Aorta (tissue), 5 donors: Measurements from ENCODE around the gene RAI2. TPM values are rescaled to one million over a fixed set of nuclear protein-coding genes. Genes with fewer than 3 reads are reported as not detected.
A peak's percentile ranks its signal among the peaks of the same experiment; 100 is the strongest.

Experiments used
- ATAC-seq: fragments of 200-7000 bp; cut with Tn5 transposase; one replicate; pipeline ENCODE4 v1.9.1; 2022; ENCODE audit warnings: moderate library complexity; ENCODE audit not compliant: low FRiP score
- DNase-seq, 2 donors: peaks; one replicate each; pipeline ENCODE4 v3.0.0-alpha.2; 2020
- H3K27ac ChIP-seq, 2 donors: one replicate each; pipeline ENCODE4 v1.5.1; 2013; ENCODE audit warnings: low read length in 2 of 2, mild to moderate bottlenecking in 2 of 2, moderate library complexity in 2 of 2, control low read depth in 1 of 2, inconsistent platforms in 1 of 2, low read depth in 1 of 2
- H3K27me3 ChIP-seq, 2 donors: one replicate each; pipeline ENCODE4 v1.6.1; 2013; ENCODE audit warnings: control low read depth in 1 of 2, low read length in 1 of 2, mild to moderate bottlenecking in 1 of 2, moderate library complexity in 1 of 2; ENCODE audit not compliant: insufficient read depth in 2 of 2, control insufficient read depth in 1 of 2
- H3K36me3 ChIP-seq, 2 donors: one replicate each; pipeline ENCODE4 v1.6.1; 2013; ENCODE audit warnings: control low read depth in 1 of 2, low read length in 1 of 2, mild to moderate bottlenecking in 1 of 2; ENCODE audit not compliant: insufficient read depth in 2 of 2, control insufficient read depth in 1 of 2
- H3K4me1 ChIP-seq, 2 donors: one replicate each; pipeline ENCODE4 v1.6.1; 2013; ENCODE audit warnings: low read length in 2 of 2, control low read depth in 1 of 2, mild to moderate bottlenecking in 1 of 2, moderate library complexity in 1 of 2; ENCODE audit not compliant: insufficient read depth in 2 of 2, control insufficient read depth in 1 of 2
- H3K4me3 ChIP-seq, 2 donors: one replicate each; pipeline ENCODE4 v1.5.1; 2013; ENCODE audit warnings: low read length in 2 of 2, control low read depth in 1 of 2, mild to moderate bottlenecking in 1 of 2
- H3K9me3 ChIP-seq: one replicate; pipeline ENCODE4 v1.6.1; 2013; ENCODE audit warnings: mild to moderate bottlenecking, low read length; ENCODE audit not compliant: control insufficient read depth
- WGBS, 2 donors: extraction: QIAGEN DNeasy Blood & Tissue Kit; methylation state at CpG; one replicate each; pipeline ENCODE4 v1.1.7; 2013; 5-methylcytosine and 5-hydroxymethylcytosine counted together
- intact Hi-C, 2 donors: fragments of 100-400 bp; cut with DNase I; formaldehyde crosslinking; loops; one replicate each; pipeline versions ENCODE4 v1.14.2 to v1.15.0; 2022
- polyA plus RNA-seq, 2 donors: library from polyadenylated mRNA; stranded (reverse); fragments of 200-250 nt; gene quantifications; one replicate each; pipeline ENCODE4 v1.2.3, GENCODE V29; 2013
- total RNA-seq, 2 donors: library from RNA; stranded (reverse); fragmentation: NEBNext Ultra II Directional; extraction: Animal tissue kit (Norgen Biotek cat#: 25700); gene quantifications; one replicate each; pipeline ENCODE4 v1.2.1, GENCODE V29; 2021
- donor health status: healthy with polysubstance abuse.
- donor health status: Bipolar disorder and iron deficiency.
- donor health status: DM: no; HTN: no; CAD: no.
- donor health status: DM: no; HTN: no; CAD: no.
- donor health status: DM: yes; HTN: yes; CAD: no.

RAI2 gene
- total and polyA plus RNA-seq, 4 donors: 24.9 to 32.2 (median 29.5) TPM

DNA sequence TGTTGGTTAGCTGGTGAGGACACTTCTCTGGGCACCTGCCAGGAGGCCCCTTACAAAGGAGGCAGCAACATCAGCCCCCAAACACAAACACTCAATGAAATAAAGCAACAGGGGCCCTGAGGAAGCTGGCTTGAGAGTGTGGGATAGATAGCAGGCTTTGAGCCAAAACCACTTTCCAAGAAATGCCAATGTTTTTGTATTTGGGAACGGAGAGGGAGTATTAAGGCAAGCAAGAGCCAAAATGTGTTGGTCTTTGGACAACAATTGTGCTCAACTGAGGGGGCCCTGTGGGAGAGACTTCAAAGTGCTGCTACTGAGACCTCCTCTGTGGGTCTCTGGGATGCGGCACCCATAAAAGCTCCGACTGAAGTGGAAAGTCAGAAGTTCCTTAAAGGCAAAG lies 41.0 kb downstream of the RAI2 start:
- Histone ChIP-seq H3K36me3 (no peaks in the 10 kb centered on the region), H3K9me3 (no peaks in the 10 kb centered on the region), H3K4me1 (peaks cover 0 to 6% of the 10 kb centered on the region in 2 donors), H3K4me3 (no peak overlapping the region), H3K27me3 (no peaks in the 10 kb centered on the region), H3K27ac (no peak overlapping the region)
- intact Hi-C loops: no loop called here
- ATAC-seq (no peak), DNase-seq (no peak)
- WGBS, 2 donors: 10 to 29% methylated on average over 3 of the region's 3 CpGs

DNA sequence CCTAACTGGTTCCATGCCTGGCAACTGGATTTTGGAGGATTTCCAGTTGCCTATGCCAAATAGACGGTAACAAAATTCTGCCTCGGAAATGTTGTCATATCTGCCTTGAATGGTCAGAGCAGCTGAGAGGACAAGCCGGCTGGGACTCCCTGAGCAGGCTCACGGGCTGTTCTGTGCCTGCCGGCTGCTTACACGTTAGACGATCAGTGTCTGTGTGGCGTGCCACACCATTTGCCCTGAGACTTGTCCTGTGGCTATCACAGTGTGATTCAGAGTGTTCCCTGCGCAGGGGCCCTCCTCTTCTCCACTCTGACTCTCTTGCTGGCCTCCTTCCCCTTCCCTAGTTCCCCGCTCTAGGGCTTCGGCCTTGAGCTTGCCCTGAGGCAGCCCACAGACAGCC lies 42.4 kb downstream of the RAI2 start:
- H3K27me3 ChIP-seq: no peaks in the 10 kb centered on the region
- peak overlapping the region in 1 of 2 donors; percentile 37 for H3K27ac ChIP-seq
- 42 to 53% methylated on average over 11 of the region's 11 CpGs for WGBS, 2 donors
- H3K4me3 ChIP-seq: no peak overlapping the region
- peaks cover 0 to 10% of the 10 kb centered on the region in 2 donors for H3K4me1 ChIP-seq
- H3K36me3 ChIP-seq: no peaks in the 10 kb centered on the region
- intact Hi-C loops: loop anchor here in 1 of 2 donors (5.0 kb wide), 1 partner anchor 44 kb away; the partner anchor contains the start of gene RAI2
- no peak for DNase-seq
- H3K9me3 ChIP-seq: no peaks in the 10 kb centered on the region
- no peak for ATAC-seq

DNA sequence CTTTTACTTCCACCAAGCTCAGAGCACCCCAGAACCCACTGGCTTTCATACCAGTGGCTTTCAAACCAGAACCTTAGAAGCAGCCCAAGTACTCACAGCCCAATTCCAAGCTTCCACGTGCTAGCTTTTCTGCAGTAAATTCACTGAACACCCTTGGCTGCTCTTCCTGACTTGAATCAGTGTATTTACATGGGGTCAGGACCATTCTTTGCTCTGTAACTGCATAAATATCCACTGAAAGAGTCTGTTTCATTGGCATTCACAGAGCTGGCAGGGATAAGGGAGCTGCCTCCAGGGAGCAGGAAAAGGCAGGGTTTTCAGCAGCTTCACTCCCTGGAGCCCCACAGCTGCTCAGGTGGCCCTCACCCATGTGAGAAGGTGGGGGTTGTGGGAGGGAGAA lies 43.8 kb downstream of the RAI2 start:
- H3K36me3 ChIP-seq: no peaks in the 10 kb centered on the region
- no peak for DNase-seq
- H3K4me3 ChIP-seq: no peak overlapping the region
- intact Hi-C loops: loop anchor here in 1 of 2 donors (5.0 kb wide), 1 partner anchor 45 kb away; the partner anchor contains the start of gene RAI2
- peak overlapping the region in 1 of 2 donors; percentile 21 for H3K27ac ChIP-seq
- peak; percentile 65 for ATAC-seq
- H3K9me3 ChIP-seq: no peaks in the 10 kb centered on the region
- H3K27me3 ChIP-seq: no peaks in the 10 kb centered on the region
- H3K4me1 ChIP-seq: peaks cover 0 to 10% of the 10 kb centered on the region in 2 donors
- 2 to 22% methylated on average over 1 of the region's 1 CpG for WGBS, 2 donors

DNA sequence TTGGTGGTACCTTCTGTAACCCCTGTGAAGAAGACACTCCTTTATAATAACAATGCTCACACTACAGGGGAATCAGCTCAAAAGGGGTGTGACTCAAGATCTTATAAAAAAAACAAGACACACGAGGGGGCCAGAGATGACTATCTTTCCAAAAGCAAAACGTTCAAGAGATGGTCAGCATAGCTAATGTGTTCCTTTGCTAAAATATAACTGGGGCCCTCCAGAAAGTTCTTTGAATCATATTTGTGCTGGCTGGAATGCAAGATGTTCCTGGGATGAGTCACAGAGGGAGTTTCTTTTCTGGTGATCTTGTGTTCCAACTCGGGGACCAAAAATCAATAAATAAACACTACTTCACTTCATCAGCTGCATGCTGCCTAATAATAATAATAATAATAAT lies 46.5 kb downstream of the RAI2 start:
- H3K4me3 ChIP-seq: no peak overlapping the region
- H3K27ac ChIP-seq: no peak overlapping the region
- intact Hi-C loops: no loop called here
- no peaks in the 10 kb centered on the region for H3K27me3 ChIP-seq
- no peaks in the 10 kb centered on the region for H3K36me3 ChIP-seq
- ATAC-seq (no peak), DNase-seq (no peak)
- peaks cover 0 to 6% of the 10 kb centered on the region in 2 donors for H3K4me1 ChIP-seq
- WGBS, 2 donors: 6 to 19% methylated on average over 3 of the region's 3 CpGs
- no peaks in the 10 kb centered on the region for H3K9me3 ChIP-seq

DNA sequence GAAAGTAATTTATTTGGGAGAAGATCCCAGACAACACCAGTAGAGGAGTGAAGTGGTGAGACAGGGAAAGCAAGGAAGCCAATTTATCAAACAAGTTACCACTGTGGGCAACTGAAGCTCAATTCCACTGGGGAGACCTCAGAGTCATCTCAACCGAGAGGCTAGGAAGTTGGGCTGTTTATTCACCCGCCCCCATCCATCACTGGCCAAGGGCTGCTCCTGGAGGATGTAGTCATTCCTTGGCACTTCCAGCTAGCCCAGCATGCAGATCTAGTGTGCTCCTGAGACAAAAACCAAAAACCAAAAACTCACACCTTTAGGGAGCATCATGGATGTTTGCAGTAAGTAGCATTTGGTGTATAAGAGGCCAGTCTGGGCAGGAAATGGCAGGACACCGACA lies 47.0 kb downstream of the RAI2 start:
- H3K27ac ChIP-seq: no peak overlapping the region
- intact Hi-C loops: no loop called here
- ATAC-seq (no peak), DNase-seq (no peak)
- 47 to 55% methylated on average over 3 of the region's 3 CpGs for WGBS, 2 donors
- H3K4me3 ChIP-seq: no peak overlapping the region
- H3K27me3 ChIP-seq: no peaks in the 10 kb centered on the region
- no peaks in the 10 kb centered on the region for H3K9me3 ChIP-seq
- H3K36me3 ChIP-seq: no peaks in the 10 kb centered on the region
- peaks cover 0 to 6% of the 10 kb centered on the region in 2 donors for H3K4me1 ChIP-seq

DNA sequence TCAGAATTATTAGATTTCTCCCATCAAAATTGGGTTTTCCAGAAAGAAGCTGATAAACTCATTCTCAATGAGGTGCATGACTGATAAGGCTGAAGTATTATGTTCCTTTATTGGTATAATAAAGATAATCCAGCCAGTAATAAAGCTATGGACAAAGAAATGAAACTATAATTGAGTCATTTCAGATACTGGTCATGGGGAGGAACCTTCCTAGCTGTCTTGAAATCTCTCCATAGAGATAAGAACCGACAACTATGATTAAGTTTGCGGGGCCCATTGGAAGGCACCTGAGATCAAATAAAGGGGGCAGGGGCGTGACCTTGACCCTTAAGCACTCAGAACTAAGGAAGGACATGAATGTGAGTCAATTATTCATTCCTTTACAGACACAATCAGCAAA lies 47.8 kb downstream of the RAI2 start:
- Histone ChIP-seq H3K4me1 (peaks cover 0 to 6% of the 10 kb centered on the region in 2 donors), H3K27me3 (no peaks in the 10 kb centered on the region), H3K36me3 (no peaks in the 10 kb centered on the region), H3K4me3 (no peak overlapping the region), H3K9me3 (no peaks in the 10 kb centered on the region), H3K27ac (no peak overlapping the region)
- 78 to 92% methylated on average over 3 of the region's 3 CpGs for WGBS, 2 donors
- ATAC-seq (no peak), DNase-seq (no peak)
- intact Hi-C loops: no loop called here

DNA sequence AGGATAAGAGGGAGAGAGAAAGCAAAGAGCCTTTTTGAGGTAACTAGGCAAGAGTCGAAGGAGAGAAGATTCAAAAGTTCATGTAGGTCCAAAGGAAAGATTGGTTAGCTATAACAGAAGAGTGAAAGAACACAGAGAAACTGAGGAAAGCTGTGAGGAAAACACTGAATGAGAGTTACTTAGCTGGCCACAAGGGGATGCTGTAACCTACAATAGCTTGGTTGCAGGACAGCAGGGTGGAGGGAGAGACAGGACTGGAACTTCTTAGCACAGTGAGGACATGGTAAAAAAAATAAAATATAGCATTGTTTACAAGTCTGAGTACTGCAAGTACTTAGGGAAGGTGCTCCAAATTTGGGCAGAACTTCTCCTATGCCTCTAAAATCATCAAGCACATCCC lies 48.3 kb downstream of the RAI2 start:
- WGBS, 2 donors: 45 to 68% methylated on average over 1 of the region's 1 CpG
- Histone ChIP-seq H3K4me1 (peaks cover 0 to 5% of the 10 kb centered on the region in 2 donors), H3K27me3 (no peaks in the 10 kb centered on the region), H3K4me3 (no peak overlapping the region), H3K9me3 (no peaks in the 10 kb centered on the region), H3K27ac (no peak overlapping the region), H3K36me3 (no peaks in the 10 kb centered on the region)
- intact Hi-C loops: no loop called here
- DNase-seq: no peak
- ATAC-seq: no peak

DNA sequence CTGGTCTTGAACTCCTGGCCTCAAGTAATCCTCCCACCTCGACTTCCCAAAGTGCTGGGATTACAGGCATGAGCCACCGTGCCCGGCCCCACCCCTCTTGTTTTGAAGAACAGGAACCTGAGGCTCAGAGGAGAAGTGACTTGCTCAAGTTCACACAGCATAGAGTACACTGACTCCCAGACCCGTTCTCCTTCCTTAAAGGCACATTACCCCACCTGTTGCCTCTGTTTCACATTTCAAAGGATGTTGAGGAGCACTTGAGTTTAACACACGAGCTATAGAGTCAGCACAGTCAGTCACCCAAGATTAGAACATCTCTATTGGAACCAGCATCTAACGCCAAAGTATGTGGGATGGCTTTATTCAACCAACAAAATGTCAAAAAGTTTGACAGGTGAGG lies 51.1 kb downstream of the RAI2 start:
- H3K36me3 ChIP-seq: no peaks in the 10 kb centered on the region
- no peak for DNase-seq
- H3K4me1 ChIP-seq: peaks cover 0 to 4% of the 10 kb centered on the region in 2 donors
- no peaks in the 10 kb centered on the region for H3K27me3 ChIP-seq
- no peak overlapping the region for H3K27ac ChIP-seq
- H3K4me3 ChIP-seq: no peak overlapping the region
- H3K9me3 ChIP-seq: no peaks in the 10 kb centered on the region
- no peak for ATAC-seq
- WGBS, 2 donors: 66 to 90% methylated on average over 6 of the region's 6 CpGs
- intact Hi-C loops: no loop called here

DNA sequence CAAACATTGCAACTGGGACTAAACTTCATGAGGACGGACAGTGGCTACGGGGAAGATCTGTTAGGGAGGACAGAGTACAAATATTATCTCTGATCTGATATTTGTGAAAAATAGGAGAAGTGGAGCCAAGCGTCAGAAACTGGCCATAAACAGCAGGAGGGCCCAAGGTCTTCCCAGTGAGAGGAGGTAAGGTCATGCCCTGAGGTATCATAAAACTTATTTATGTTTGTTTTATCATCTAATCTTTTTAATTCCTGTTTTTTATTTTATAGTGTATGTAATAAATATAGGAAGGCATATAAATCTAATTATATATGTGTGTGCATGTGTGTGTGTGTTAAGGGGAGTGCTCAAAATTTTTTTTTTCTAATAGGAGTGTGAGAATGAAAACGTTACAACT lies 51.8 kb downstream of the RAI2 start:
- Histone ChIP-seq H3K27me3 (no peaks in the 10 kb centered on the region), H3K9me3 (no peaks in the 10 kb centered on the region), H3K27ac (no peak overlapping the region), H3K4me3 (no peak overlapping the region), H3K4me1 (peaks cover 0 to 2% of the 10 kb centered on the region in 2 donors), H3K36me3 (no peaks in the 10 kb centered on the region)
- intact Hi-C loops: no loop called here
- ATAC-seq (no peak), DNase-seq (no peak)
- WGBS, 2 donors: 73 to 90% methylated on average over 4 of the region's 4 CpGs
